NCI-H460 (cell line): ENCODE data around the gene MMP2. TPM values are rescaled to one million over a fixed set of nuclear protein-coding genes. Genes with fewer than 3 reads are reported as not detected.
A peak's percentile ranks its signal among the peaks of the same experiment; 100 is the strongest.

Experiments used
- DNase-seq: peaks from one replicate; pipeline ENCODE4 v3.0.0-alpha.2; 2016; ENCODE audit warnings: low read depth; ENCODE audit errors: extremely low read depth
- polyA plus RNA-seq: library from polyadenylated mRNA; depleted of rRNA; stranded (reverse); fragments of >200 nt; gene quantifications from 2 replicates; pipeline ENCODE4 v1.2.3, GENCODE V29; 2014; cell fraction: nucleus; rRNA removed
- total RNA-seq: library from RNA; depleted of rRNA; stranded (reverse); fragments of >200 nt; shearing (Covaris generic); gene quantifications from 2 replicates; pipeline ENCODE4 v1.2.3, GENCODE V29; 2014; rRNA removed

The MMP2 gene
- total RNA-seq, result 0.27 TPM in 1 of 2 replicates, not detected in the other
- polyA plus RNA-seq, result not detected in 2 replicates

DNA sequence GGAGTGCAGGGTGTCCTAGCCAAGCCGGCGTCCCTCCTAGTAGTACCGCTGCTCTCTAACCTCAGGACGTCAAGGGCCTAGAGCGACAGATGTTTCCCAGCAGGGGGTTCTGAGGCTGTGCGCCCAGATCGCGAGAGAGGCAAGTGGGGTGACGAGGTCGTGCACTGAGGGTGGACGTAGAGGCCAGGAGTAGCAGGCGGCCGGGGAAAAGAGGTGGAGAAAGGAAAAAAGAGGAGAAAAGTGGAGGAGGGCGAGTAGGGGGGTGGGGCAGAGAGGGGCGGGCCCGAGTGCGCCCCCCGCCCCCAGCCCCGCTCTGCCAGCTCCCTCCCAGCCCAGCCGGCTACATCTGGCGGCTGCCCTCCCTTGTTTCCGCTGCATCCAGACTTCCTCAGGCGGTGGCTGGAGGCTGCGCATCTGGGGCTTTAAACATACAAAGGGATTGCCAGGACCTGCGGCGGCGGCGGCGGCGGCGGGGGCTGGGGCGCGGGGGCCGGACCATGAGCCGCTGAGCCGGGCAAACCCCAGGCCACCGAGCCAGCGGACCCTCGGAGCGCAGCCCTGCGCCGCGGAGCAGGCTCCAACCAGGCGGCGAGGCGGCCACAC lies at the start of gene MMP2:
MMP2 (plus strand) TSS at position 372 of the 603 bp plus-strand sequence. CDS start 282 bp downstream, outside the sequence.
- DNase-seq, result no peak

- no peak for DNase-seq
Measured at GRCh38 chr16:55433030-55433429, 46.0 kb upstream of the MMP2 start.

DNA sequence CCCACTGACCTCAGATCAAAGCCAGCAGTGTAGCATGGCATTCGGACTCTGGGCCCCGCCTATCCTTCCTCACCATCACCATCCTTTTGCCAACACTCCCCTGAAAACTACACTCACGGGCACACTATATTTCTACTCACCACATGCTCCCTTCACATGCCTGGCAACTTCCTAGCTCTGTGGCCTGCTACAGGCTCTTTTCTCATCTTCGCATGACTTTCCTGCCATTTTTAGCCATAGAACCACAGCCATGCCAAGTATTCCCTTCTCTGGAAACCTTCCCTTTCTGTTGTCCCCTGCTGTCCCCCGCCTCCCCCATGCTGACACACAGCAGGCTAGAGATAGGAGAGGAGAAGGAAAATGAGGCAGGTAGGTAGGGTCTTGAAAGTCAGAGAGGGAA lies 45.5 kb upstream of the MMP2 start:
- DNase-seq, result no peak

DNA sequence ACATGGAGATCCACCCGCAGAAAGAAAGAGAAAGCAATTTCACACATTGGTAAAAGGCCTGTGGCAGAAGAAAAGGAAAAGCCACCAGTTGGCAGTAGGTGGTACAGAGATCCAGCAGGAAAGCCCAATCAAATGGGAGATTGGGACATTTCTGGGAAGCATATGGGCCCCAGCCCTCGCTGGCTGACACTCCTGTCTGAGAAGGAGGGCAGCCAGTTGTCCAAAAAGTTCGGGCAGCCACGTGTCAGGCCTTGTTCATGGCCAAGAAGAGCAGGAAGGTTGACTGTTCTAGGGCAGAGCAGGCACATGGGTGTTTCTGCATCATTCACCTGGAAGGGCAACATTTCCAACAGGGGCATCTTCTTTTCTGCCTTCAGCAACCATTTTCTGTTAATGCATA lies 45.0 kb upstream of the MMP2 start:
- no peak for DNase-seq

GRCh38 chr16:55435387-55435786 lies 43.6 kb upstream of the MMP2 start:
- DNase-seq, result no peak

DNA sequence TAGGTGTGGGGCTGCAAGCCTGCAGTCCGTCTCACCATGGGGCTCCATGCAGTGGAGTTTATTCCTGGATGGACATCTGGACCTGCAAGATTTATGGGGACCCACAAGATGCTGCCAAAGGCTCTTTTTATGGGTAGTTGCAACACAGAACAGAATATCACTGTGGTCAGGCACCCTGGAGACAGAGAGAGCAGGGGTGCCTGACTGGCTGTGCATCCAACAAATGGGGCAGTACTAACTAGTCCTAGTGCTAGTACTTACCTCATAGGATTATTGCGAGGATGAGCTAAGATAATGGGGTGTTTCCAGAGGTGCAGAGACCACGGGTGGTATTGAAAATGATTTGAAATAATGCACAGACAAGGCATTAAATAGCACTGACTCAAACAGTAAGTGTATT lies 42.4 kb upstream of the MMP2 start:
- DNase-seq, result no peak

- no peak for DNase-seq
Measured at GRCh38 chr16:55437625-55438024, 41.4 kb upstream of the MMP2 start.

DNA sequence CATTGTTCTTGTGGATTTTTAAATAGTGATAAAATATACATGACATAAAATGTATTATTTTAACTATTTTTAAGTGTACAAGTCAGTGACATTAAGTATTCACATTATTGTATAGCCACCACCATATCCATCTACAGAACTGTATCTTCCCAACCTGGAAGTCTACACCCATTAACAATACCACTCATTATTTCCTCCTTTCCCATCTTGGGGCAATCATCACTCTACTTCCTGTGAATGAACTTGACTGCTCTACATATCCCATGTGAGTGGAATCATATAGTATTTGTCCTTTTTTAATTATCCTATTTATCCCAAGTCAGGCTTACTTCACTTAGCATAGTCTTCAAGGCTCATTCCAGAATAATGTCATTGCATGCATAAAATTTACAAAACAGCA lies 40.7 kb upstream of the MMP2 start:
- no peak for DNase-seq

DNA sequence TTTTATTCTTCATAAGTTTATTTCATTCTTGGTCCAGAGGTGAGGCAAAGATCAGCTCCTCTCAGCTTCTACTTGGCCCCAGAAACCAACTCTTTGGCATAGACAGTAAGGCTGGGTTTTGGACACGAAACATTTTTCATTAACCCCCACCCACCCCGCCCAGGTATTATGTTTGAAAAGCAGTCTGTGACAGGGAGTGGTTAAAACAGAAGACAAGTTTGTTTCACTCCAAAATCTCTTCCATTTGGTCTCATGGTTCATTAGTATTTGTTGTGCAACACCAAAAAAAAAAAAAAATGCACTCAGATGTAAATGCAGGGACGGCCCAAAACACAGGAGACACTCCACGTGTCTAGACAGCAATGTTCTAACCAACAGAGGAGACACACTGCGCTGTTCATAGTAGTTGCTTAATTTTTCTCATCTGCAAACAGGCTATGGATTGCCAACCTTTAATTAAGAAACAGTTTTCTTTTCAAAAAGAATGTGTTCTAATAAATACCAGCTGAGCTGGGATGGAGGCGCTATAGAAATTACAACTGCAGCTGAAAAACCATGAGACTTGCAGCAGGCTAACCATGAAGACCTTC lies 39.8 kb upstream of the MMP2 start:
- no peak for DNase-seq

DNA sequence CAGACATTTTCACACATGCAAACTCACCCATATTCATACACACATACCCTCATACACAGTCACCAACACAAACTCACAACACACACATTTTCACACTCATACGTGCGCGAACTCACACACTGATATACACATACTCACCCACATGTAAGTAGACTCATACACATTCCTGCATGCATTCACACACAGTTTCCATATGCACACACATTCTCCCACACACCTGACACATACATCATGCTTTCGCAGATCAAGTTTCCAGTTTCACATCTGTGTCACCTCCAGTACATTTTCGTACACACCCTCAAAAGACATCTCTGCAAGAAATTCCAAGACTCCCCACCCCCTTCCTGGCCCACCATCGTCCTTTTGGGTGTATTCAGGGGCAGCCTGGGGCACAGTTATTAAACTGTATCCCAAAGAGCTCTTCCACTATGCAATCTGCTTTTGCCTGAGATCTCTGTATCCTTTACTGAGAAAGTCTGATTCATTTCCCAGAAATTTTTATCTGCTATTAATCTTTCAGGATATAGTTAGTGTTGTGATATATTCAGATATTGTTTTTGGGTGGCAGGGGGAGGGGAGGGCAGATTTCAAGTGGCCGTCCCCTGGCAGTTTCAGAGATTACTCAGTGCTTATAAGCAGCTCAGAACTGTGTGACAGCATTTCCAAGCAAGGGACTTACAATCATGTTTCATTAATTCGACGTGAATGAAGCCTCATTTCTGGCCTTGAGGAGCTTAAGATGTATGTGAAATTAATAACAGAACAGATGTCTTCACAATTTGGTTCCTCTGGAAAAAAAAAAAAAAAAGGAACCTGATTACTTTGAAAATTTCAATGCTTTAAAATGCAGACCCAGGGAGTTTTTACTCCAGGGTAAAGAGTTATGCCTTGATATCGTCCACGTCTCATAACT lies 35.3 kb upstream of the MMP2 start:
- DNase-seq, result no peak

- DNase-seq, result no peak
Measured at GRCh38 chr16:55444754-55445485, 34.1 kb upstream of the MMP2 start.

GRCh38 chr16:55447231-55447630 lies 31.8 kb upstream of the MMP2 start:
- DNase-seq, result no peak

GRCh38 chr16:55452996-55453395 lies 26.0 kb upstream of the MMP2 start:
- no peak for DNase-seq

DNA sequence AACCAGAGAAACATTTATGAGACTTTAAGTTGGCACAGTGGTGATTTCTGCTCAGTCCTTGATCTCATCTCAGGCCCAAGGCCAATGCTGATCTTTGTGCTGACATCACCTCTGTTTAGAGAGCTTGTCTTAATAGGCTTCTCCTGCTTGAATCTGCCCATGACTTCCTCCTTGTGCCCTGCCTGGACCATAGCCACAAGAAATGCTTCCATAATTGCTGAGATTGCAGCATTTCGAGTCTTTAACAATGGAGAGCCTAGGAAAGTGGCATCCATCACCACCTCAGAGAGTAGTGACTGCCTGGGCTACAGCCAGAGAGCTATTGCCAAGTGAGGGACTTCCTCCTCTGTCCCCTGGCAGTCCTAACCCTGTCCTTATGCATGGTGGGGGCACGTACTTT lies 25.1 kb upstream of the MMP2 start:
- DNase-seq, result no peak

GRCh38 chr16:55454861-55455260 lies 24.1 kb upstream of the MMP2 start:
- no peak for DNase-seq

- no peak for DNase-seq
Measured at GRCh38 chr16:55462241-55462640, 16.8 kb upstream of the MMP2 start.

- no peak for DNase-seq
Measured at GRCh38 chr16:55464375-55464774, 14.6 kb upstream of the MMP2 start.

DNA sequence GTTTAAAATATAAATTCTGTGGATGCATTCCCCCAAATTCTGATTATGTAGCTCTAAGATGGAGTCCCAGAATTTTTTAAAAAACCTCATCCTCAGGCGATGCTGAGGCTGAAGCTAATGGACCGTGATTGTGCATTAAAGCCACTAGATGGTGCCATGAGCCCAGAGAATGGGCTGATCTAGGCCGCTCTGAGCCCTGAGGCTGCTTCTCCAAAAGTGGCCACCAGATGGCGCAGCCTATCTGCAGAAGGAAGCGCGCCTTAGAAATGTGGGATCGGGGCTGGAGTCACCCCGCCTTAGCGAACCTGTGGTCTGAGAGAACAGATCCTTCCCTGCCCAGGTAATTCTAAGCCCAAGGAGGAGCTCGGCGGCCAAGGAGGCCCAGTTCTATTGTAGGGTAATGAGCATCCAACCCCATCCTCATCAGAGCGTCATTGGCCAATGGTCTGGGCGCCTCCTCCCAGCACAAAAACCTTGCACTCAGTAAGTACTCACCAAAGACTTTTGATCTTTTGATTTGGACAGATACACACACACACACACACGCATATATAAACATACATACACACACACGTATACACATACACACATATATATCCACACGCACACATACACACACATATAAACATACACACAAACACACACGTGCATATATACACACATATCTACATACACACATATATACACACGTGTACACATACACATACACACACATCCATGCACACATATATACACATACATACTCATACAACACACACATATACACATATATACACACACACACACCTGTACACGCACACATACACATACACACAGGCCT lies 13.7 kb upstream of the MMP2 start:
- DNase-seq, result peak; percentile 77

- no peak for DNase-seq
Measured at GRCh38 chr16:55466209-55466608, 12.8 kb upstream of the MMP2 start.

DNA sequence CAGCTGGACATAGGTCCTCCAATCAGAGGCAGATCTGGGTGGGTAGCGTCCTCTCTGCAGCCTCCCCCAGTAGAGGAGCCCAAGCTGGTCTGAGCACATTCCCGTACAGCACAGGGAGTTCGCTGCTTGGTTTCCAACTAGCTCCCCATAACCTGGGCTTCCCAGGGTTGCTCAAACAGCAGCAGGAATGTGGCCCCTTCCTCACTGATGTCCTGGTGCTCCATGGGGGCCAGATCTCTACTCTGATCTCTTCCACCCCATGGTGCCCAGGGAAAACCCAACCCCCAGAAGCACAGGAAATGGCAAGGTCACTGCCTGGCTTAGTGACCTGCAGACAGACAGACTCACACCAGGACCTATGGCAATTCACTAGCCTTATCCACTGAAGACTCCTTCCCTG lies 11.1 kb upstream of the MMP2 start:
- DNase-seq, result no peak
